ENCODE data around the gene PEPD. TPM values are rescaled to one million over a fixed set of nuclear protein-coding genes. Genes with fewer than 3 reads are reported as not detected.

PEPD gene
- total RNA-seq, 1 donor from 2014 or later: 112 TPM

DNA sequence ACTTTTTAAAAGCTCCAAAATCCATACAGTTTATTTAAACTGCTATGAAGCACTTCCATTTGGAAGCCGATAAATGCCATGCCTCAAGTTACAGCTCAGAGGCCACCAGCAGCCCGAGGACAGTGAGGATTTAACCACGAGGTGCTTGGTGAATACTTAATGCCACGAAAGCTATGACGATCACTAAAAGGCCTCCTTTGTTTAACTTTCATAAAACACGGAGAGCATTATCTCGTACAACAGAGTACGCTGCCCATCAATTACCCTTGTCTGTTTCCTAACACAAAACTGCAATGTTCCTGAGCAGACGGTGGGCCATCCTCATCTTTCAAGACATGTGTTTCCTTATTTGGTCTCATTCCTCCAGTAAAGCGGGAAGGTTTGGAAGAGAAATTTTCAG lies 58.4 kb downstream of the PEPD start:
- H3K4me1 ChIP-seq: no peaks in the 10 kb centered on the region
- intact Hi-C loops (cut with DNase I): no loop called here
- no peak overlapping the region for H3K27ac ChIP-seq
- no peaks in the 10 kb centered on the region for H3K27me3 ChIP-seq
- TF ChIP-seq CTCF (IDR thresholded peaks at IDR 0.05): no peak
- H3K36me3 ChIP-seq: peaks cover 3 to 21% of the 10 kb centered on the region in 2 donors
- no peak for DNase-seq (ENCODE audit: low spot score in 2 of 2)
- H3K9me3 ChIP-seq: no peaks in the 10 kb centered on the region
- no peak overlapping the region for H3K4me3 ChIP-seq

GRCh38 chr19:33462112-33462791 lies 59.3 kb downstream of the PEPD start:
- Histone ChIP-seq H3K4me3 (no peak overlapping the region), H3K27me3 (no peaks in the 10 kb centered on the region), H3K4me1 (no peaks in the 10 kb centered on the region), H3K9me3 (no peaks in the 10 kb centered on the region), H3K27ac (no peak overlapping the region), H3K36me3 (peaks cover 3 to 21% of the 10 kb centered on the region in 2 donors)
- intact Hi-C loops (cut with DNase I): no loop called here
- DNase-seq (ENCODE audit: low spot score in 2 of 2): peak in 1 of 2 donors; percentile 30
- no peak for TF ChIP-seq CTCF (IDR thresholded peaks at IDR 0.05)

GRCh38 chr19:33461256-33462111 lies 60.1 kb downstream of the PEPD start:
- no peaks in the 10 kb centered on the region for H3K4me1 ChIP-seq
- H3K4me3 ChIP-seq: no peak overlapping the region
- intact Hi-C loops (cut with DNase I): no loop called here
- no peaks in the 10 kb centered on the region for H3K9me3 ChIP-seq
- DNase-seq (ENCODE audit: low spot score in 2 of 2): peak in 1 of 2 donors; percentile 56
- H3K27ac ChIP-seq: no peak overlapping the region
- peaks cover 3 to 21% of the 10 kb centered on the region in 2 donors for H3K36me3 ChIP-seq
- H3K27me3 ChIP-seq: no peaks in the 10 kb centered on the region
- no peak for TF ChIP-seq CTCF (IDR thresholded peaks at IDR 0.05)

DNA sequence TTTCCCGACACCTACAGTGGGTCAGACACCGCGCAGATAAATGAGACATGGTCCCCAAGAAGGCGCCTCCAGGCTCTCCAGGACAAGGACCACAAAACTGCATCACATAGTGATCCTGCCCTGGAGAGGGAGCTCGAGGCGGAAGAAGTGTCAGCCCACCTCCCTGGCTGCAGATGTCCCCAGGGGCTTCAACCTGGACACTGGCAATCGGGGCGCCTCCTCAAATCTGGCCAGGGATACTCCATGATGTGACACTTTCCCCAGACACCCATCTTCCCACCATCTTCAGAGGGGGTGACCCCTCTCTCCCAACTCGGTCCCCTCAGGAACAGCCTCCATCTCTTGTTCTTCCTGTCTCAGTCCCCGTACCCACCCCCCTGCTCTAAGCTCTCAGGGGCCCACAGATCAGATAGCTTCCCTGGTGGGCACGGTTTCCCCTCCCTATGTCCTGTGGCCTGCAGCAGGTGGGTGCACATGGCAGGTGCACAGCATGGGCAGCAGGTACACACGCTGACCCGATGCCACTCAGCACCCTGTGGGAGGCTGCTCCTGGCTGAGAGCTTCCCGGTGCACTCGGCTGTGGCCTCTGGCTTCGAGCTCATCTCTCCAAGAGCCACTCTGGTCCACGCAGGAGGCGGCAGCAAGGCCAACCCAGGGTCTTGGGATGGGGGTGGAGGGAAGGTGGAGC lies 61.2 kb downstream of the PEPD start:
- no peaks in the 10 kb centered on the region for H3K4me1 ChIP-seq
- no peak overlapping the region for H3K27ac ChIP-seq
- peaks cover 3 to 21% of the 10 kb centered on the region in 2 donors for H3K36me3 ChIP-seq
- peak in 1 of 2 donors; percentile 54 for DNase-seq (ENCODE audit: low spot score in 2 of 2)
- intact Hi-C loops (cut with DNase I): no loop called here
- TF ChIP-seq CTCF (IDR thresholded peaks at IDR 0.05): no peak
- H3K4me3 ChIP-seq: no peak overlapping the region
- H3K9me3 ChIP-seq: no peaks in the 10 kb centered on the region
- H3K27me3 ChIP-seq: no peaks in the 10 kb centered on the region

DNA sequence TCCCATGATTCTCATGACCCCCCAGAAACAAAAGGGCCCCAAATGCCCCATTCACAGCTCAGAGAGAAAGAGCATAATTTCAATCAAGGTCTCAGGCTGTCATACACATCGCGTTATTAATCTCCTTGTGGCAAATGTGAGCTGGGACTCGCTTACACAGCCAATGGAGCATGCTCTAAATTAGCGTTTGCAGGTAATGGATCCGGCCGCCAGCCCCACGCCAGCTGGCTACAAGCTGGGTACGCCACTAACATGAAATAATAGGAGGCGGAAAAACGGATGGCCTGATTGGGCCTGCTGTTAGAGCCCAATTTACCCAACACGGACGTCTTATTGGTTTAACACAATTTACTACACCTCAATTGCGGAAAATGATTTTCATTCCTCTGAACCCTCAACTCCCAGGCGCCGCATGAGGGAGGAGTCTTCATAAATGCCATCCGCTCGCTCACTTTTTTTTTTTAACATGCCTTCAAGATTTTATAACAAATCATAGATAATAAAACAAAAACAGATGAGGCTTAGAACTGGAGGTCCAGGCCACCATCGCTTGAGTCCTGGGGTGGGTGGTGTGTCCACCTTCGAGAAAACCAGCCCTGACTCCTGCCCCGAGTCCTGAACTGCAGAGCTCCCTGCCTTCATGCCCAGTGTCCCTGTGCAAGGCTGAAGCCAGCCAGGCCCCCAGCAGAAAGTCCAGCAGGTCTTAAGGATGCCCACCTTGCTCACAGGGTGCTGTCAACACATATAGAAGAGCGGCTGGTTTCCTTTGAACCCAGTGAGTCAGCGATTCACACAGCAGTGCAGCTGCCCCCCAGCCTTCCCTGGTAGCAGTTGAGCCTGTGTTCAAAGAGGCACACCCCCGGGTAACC lies 62.1 kb downstream of the PEPD start:
- Histone ChIP-seq H3K27ac (no peak overlapping the region), H3K4me1 (no peaks in the 10 kb centered on the region), H3K27me3 (no peaks in the 10 kb centered on the region), H3K36me3 (peaks cover 3 to 21% of the 10 kb centered on the region in 2 donors), H3K9me3 (no peaks in the 10 kb centered on the region), H3K4me3 (no peak overlapping the region)
- peak in 1 of 2 donors; percentile 42 for DNase-seq (ENCODE audit: low spot score in 2 of 2)
- intact Hi-C loops (cut with DNase I): no loop called here
- TF ChIP-seq CTCF (IDR thresholded peaks at IDR 0.05): no peak
